DOHH2 (cell line): ENCODE results near the gene URI1.

Source experiments
- CTCF ChIP-seq: fragments of 200-600 bp; sonication (generic); IDR thresholded peaks from one replicate; pipeline ENCODE4 v1.5.1; 2014; ENCODE audit warnings: antibody characterized with exemption, mild to moderate bottlenecking, low read depth, low read length; ENCODE audit not compliant: poor library complexity, severe bottlenecking
- EZH2phosphoT487 ChIP-seq: fragments of 200-600 bp; sonication (generic); IDR thresholded peaks from 2 replicates; pipeline ENCODE4 v1.6.1; 2017; ENCODE audit warnings: borderline replicate concordance, mild to moderate bottlenecking, antibody characterized with exemption, low read length, moderate library complexity, mixed read lengths

GRCh38 chr19:29969891-29970290 lies 27.9 kb downstream of the URI1 start:
- TF ChIP-seq CTCF (no peak), EZH2phosphoT487 (no peak)
